Cardiac muscle cell (in vitro differentiated cells and primary cell): ENCODE results near the gene ATRNL1. TPM values are rescaled to one million over a fixed set of nuclear protein-coding genes. Genes with fewer than 3 reads are reported as not detected.

ENCODE experiments used
- DNase-seq, 2 donors: peaks; one replicate each; pipeline versions ENCODE4 v3.0.0 to v3.0.0-alpha.2; 2010 to 2017; ENCODE audit warnings: low read depth in 1 of 2, low spot score in 1 of 2
- H3K27ac ChIP-seq: fragments of 200-600 bp; sonication (generic); 2 replicates; pipeline ENCODE4 v1.5.1; 2016
- H3K27me3 ChIP-seq: fragments of 200-600 bp; sonication (generic); 2 replicates; pipeline ENCODE4 v1.6.0; 2016; ENCODE audit warnings: control low read depth
- H3K36me3 ChIP-seq: fragments of 200-600 bp; sonication (generic); 2 replicates; pipeline ENCODE4 v1.5.1; 2016; ENCODE audit warnings: control low read depth
- H3K4me1 ChIP-seq: fragments of 200-600 bp; sonication (generic); 2 replicates; pipeline ENCODE4 v1.8.1; 2017; ENCODE audit warnings: low read depth, mild to moderate bottlenecking, mixed run types
- H3K4me3 ChIP-seq: fragments of 200-600 bp; sonication (generic); 2 replicates; pipeline ENCODE4 v1.5.1; 2016; ENCODE audit warnings: mild to moderate bottlenecking
- H3K9me3 ChIP-seq: fragments of 200-600 bp; sonication (generic); 2 replicates; pipeline ENCODE4 v1.5.1; 2017; ENCODE audit warnings: low read depth, mild to moderate bottlenecking, control low read depth
- CTCF ChIP-seq: IDR thresholded peaks from 2 replicates; pipeline ENCODE4 v1.5.1; 2012; ENCODE audit warnings: low read depth, mild to moderate bottlenecking, low read length
- polyA plus RNA-seq: library from polyadenylated mRNA; unstranded; fragments of >200 nt; fragmentation: Nextera tagmentation; extraction: Ambion mirVana; gene quantifications from 2 replicates; pipeline ENCODE4 v1.2.1, GENCODE V29; 2016
- total RNA-seq: library from RNA; depleted of rRNA; stranded (reverse); fragments of >200 nt; gene quantifications from 2 replicates; pipeline ENCODE4 v1.2.3, GENCODE V29; 2016

Gene ATRNL1
- total and polyA plus RNA-seq, 2 experiments from 2014 or later, result 4.5 to 14.1 TPM

GRCh38 chr10:115951242-115951641 lies 858.1 kb downstream of the ATRNL1 start:
- Histone ChIP-seq H3K36me3 (no peaks in the 10 kb centered on the region), H3K4me1 (peaks cover 5% of the 10 kb centered on the region), H3K9me3 (no peaks in the 10 kb centered on the region), H3K4me3 (no peak overlapping the region), H3K27me3 (no peaks in the 10 kb centered on the region), H3K27ac (no peak overlapping the region)
- no peak for TF ChIP-seq CTCF
- DNase-seq, result no peak

- peaks cover 5% of the 10 kb centered on the region for H3K4me1 ChIP-seq
- TF ChIP-seq CTCF, result no peak
- DNase-seq, result no peak
- H3K27me3 ChIP-seq, result no peaks in the 10 kb centered on the region
- no peak overlapping the region for H3K4me3 ChIP-seq
- no peaks in the 10 kb centered on the region for H3K36me3 ChIP-seq
- no peak overlapping the region for H3K27ac ChIP-seq
- no peaks in the 10 kb centered on the region for H3K9me3 ChIP-seq
These were observed 860.1 kb downstream of the ATRNL1 start for GRCh38 chr10:115953281-115953680.

DNA sequence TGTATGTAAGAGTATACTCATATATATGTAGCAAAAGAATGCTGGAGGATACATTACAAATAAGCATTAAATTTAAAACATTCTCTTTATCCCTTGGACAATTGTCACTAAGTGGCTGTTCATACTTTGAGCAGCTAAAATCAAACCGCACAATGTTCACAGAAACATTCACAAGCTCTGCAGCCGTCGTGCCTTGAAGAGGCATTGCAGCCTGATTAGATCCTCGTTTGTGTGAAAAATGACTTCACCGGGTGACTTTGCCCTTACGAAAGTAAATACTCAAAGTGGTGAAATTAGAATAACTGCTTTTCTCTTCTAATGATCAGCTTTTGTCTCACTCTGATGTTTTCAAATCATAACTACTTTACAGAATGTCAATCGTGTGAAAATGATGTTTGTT lies 860.8 kb downstream of the ATRNL1 start:
- H3K36me3 ChIP-seq, result no peaks in the 10 kb centered on the region
- no peaks in the 10 kb centered on the region for H3K9me3 ChIP-seq
- TF ChIP-seq CTCF, result no peak
- no peak for DNase-seq
- H3K4me3 ChIP-seq, result no peak overlapping the region
- no peaks in the 10 kb centered on the region for H3K27me3 ChIP-seq
- peaks cover 5% of the 10 kb centered on the region for H3K4me1 ChIP-seq
- no peak overlapping the region for H3K27ac ChIP-seq

DNA sequence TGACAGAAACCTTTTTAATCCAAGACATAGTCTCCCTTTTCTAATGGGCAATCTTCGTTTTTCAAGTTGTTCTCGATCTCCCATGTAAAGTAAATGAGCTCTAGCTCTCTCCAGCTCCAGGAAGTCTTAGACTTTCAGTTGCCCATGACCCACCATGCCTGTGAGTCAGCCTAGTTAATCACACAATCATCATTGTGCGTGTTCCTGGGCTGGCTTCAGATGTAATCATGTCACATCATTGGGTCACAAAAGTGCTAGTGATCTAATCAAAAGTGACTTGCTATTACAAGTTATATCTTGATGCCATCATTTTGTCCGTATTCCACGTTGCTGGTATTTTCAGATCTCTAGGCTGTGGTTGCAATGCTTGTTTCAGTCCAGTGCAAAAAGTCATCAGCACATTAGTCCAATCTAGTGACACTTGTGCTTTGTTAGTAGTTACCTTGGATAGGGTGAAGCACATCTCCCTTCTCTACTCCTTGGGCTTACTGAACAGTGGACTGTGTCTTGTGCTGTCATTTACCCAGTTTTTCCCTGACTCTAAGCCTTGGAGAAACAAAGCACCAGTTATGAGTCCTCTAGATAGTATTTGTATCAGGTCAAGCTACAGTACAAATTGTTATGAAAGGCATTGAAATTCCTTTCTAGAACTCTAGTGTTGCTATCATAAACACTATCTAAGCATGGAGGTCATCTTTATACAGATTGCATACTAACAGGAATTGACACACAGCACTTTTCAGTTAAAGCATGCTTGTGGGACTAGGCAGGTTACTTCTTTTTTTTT lies 863.3 kb downstream of the ATRNL1 start:
- Histone ChIP-seq H3K9me3 (no peaks in the 10 kb centered on the region), H3K4me1 (no peaks in the 10 kb centered on the region), H3K4me3 (no peak overlapping the region), H3K27me3 (no peaks in the 10 kb centered on the region), H3K27ac (no peak overlapping the region), H3K36me3 (no peaks in the 10 kb centered on the region)
- no peak for DNase-seq
- no peak for TF ChIP-seq CTCF

DNA sequence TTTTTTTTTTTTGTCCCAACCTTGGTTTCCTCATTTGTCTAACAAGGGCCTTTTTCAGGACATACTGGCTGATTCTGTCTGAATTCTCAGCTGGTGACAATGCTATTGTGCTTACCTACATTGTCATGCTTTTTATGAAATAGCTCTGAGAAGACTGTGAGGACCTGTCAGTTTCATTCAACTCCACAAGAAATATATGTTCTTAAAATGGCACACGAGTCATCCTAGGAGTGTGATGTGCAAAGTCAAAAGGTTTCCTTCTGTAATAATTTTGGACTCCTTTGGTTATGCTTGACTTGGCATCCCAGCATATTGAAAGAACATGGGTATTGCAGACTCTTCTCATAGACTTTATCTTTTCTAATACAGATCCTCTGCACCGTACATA lies 863.8 kb downstream of the ATRNL1 start:
- TF ChIP-seq CTCF, result no peak
- H3K4me3 ChIP-seq, result no peak overlapping the region

More for the DNA sequence above, 863.8 kb downstream of the ATRNL1 start:
- no peaks in the 10 kb centered on the region for H3K36me3 ChIP-seq
- no peaks in the 10 kb centered on the region for H3K9me3 ChIP-seq
- DNase-seq, result no peak
- no peaks in the 10 kb centered on the region for H3K4me1 ChIP-seq
- H3K27ac ChIP-seq, result no peak overlapping the region
- H3K27me3 ChIP-seq, result no peaks in the 10 kb centered on the region
